ENCODE measurements around the gene GPR37. TPM values are rescaled to one million over a fixed set of nuclear protein-coding genes. Genes with fewer than 3 reads are reported as not detected.

GPR37 gene
- total RNA-seq, 1 donor from 2014 or later: 0.21 TPM

DNA sequence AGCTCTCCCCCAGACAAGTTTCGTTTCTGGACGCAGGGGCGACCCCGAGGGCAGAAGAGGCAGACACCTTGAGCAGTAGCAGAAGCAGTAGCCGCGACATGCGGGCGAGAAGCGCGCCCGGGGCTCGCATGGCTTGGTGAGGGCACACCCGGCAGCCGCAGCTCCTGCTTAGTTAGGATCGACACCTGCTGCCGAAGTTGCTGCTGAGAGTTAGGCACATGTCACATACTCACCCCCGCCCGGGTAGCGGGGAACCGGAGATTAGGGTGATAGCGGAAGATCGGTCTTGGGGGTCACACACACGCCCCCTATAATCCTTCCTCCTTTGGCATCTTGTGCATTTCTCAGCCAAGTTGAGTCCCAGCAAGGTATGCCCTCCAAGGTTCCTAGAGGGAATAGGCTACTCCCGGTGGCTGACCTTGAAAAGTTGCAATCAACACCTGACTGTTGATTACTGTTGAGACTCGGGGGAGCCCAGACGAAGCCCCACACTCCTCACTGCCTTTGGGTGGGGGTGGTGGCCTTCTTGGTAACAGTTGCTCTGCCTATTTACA, 668 bp downstream of the GPR37 start:
- Mint-ChIP-seq H3K4me3 (peak overlapping the region; percentile 91), H3K4me1 (peaks cover 9% of the 10 kb centered on the region), H3K27ac (no peak overlapping the region), H3K36me3 (peaks cover 9% of the 10 kb centered on the region), H3K9me3 (peaks cover 10% of the 10 kb centered on the region), H3K27me3 (ENCODE audit: insufficient read depth, low read depth) (peaks cover 16% of the 10 kb centered on the region)
- peaks cover 19% of the 10 kb centered on the region for H3F3A ChIP-seq (ENCODE audit: low read depth)
- no peaks in the 10 kb centered on the region for H3K4me1 ChIP-seq
- DNase-seq (ENCODE audit: low spot score): peak; percentile 62
- no peaks in the 10 kb centered on the region for H3K9me3 ChIP-seq (ENCODE audit: low read depth)
- H2AFZ ChIP-seq (replicated peaks): peak overlapping the region; percentile 94
- H3K4me3 ChIP-seq: peak overlapping the region; percentile 61
- H3K4me2 ChIP-seq: peak overlapping the region; percentile 82
- no peaks in the 10 kb centered on the region for H3K36me3 ChIP-seq
- H3K79me2 ChIP-seq (ENCODE audit: low read depth): no peaks in the 10 kb centered on the region
- H4K20me1 ChIP-seq (ENCODE audit: low read depth): no peaks in the 10 kb centered on the region
- TF ChIP-seq EZH2 (IDR thresholded peaks at IDR 0.05) (peak; percentile 55), CTCF (IDR thresholded peaks at IDR 0.05) (no peak), EZH2phosphoT487 (IDR thresholded peaks at IDR 0.05) (peak; percentile 69)
- H3K9ac ChIP-seq: no peak overlapping the region
- H3K27ac ChIP-seq: no peak overlapping the region
- peaks cover 37% of the 10 kb centered on the region for H3K27me3 ChIP-seq

- DNase-seq (ENCODE audit: low spot score): peak; percentile 26
- peaks cover 16% of the 10 kb centered on the region for H3K27me3 Mint-ChIP-seq (ENCODE audit: insufficient read depth, low read depth)
These were observed 1.3 kb downstream of the GPR37 start for GRCh38 chr7:124764051-124764846.

DNA sequence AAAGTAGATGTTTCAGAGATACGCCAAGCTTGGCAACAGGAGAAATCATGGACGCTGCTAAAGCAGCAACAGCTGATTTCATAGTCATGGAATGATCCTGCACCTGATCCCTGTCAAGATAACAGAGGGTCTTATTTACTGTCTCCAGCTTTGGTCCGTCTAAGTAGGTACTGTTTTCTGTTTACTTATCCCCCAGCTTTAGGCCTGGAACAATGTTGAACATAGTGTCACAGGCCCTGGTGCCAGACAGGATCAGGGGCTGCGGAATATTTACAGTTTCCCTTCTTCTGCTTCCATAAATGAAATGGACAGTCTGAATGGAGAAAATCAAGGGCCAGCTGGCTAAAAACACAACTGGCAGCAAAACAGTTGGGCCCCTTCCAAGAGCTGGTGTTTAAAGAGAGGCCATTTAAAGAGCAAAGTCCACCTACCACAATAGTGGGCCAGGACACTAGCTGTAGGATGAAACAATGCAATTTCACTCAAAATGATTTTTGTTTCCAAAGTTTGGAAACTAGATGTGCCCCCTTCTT, 2.9 kb downstream of the GPR37 start:
- Mint-ChIP-seq H3K36me3 (peaks cover 9% of the 10 kb centered on the region), H3K9me3 (peaks cover 10% of the 10 kb centered on the region), H3K27me3 (ENCODE audit: insufficient read depth, low read depth) (peaks cover 16% of the 10 kb centered on the region), H3K4me1 (peaks cover 9% of the 10 kb centered on the region), H3K4me3 (no peak overlapping the region), H3K27ac (no peak overlapping the region)
- no peak overlapping the region for H3K9ac ChIP-seq
- H3F3A ChIP-seq (ENCODE audit: low read depth): peaks cover 19% of the 10 kb centered on the region
- no peaks in the 10 kb centered on the region for H3K79me2 ChIP-seq (ENCODE audit: low read depth)
- TF ChIP-seq EZH2 (IDR thresholded peaks at IDR 0.05): no peak
- TF ChIP-seq CTCF (IDR thresholded peaks at IDR 0.05): no peak
- no peak for TF ChIP-seq EZH2phosphoT487 (IDR thresholded peaks at IDR 0.05)
- H3K36me3 ChIP-seq: no peaks in the 10 kb centered on the region
- peaks cover 37% of the 10 kb centered on the region for H3K27me3 ChIP-seq
- no peak for DNase-seq (ENCODE audit: low spot score)
- H3K4me2 ChIP-seq: no peak overlapping the region
- H3K9me3 ChIP-seq (ENCODE audit: low read depth): no peaks in the 10 kb centered on the region
- H3K27ac ChIP-seq: no peak overlapping the region
- no peak overlapping the region for H2AFZ ChIP-seq (replicated peaks)
- no peaks in the 10 kb centered on the region for H3K4me1 ChIP-seq
- no peaks in the 10 kb centered on the region for H4K20me1 ChIP-seq (ENCODE audit: low read depth)
- no peak overlapping the region for H3K4me3 ChIP-seq

More at GRCh38 chr7:124764051-124764846, 1.3 kb downstream of the GPR37 start:
- Histone ChIP-seq H3K9me3 (ENCODE audit: low read depth) (no peaks in the 10 kb centered on the region), H3K79me2 (ENCODE audit: low read depth) (no peaks in the 10 kb centered on the region), H3K4me2 (peak overlapping the region; percentile 82), H3K27ac (no peak overlapping the region), H3F3A (ENCODE audit: low read depth) (peaks cover 19% of the 10 kb centered on the region), H3K27me3 (peaks cover 37% of the 10 kb centered on the region), H3K4me3 (peak overlapping the region; percentile 61), H3K9ac (no peak overlapping the region), H2AFZ (replicated peaks) (peak overlapping the region; percentile 94), H3K4me1 (no peaks in the 10 kb centered on the region), H3K36me3 (no peaks in the 10 kb centered on the region), H4K20me1 (ENCODE audit: low read depth) (no peaks in the 10 kb centered on the region)
- no peak overlapping the region for H3K27ac Mint-ChIP-seq
- no peak for TF ChIP-seq CTCF (IDR thresholded peaks at IDR 0.05)
- TF ChIP-seq EZH2 (IDR thresholded peaks at IDR 0.05): peak; percentile 59
- peak overlapping the region; percentile 91 for H3K4me3 Mint-ChIP-seq
- H3K4me1 Mint-ChIP-seq: peaks cover 9% of the 10 kb centered on the region
- H3K9me3 Mint-ChIP-seq: peaks cover 10% of the 10 kb centered on the region
- peaks cover 9% of the 10 kb centered on the region for H3K36me3 Mint-ChIP-seq

All from neural progenitor cell (in vitro differentiated cells).